GM19467 (cell line): ENCODE data around the gene ZSCAN16.
A peak's percentile ranks its signal among the peaks of the same experiment; 100 is the strongest.

Experiments
- ATAC-seq: cut with Tn5 transposase; IDR thresholded peaks from one replicate; pipeline ENCODE4 v1.9.1; 2021; ENCODE audit warnings: mild to moderate bottlenecking, moderate library complexity; ENCODE audit not compliant: unreplicated experiment

Gene ZSCAN16

GRCh38 chr6:28125401-28125800, 992 bp downstream of the ZSCAN16 start:
- ATAC-seq, result no peak

DNA sequence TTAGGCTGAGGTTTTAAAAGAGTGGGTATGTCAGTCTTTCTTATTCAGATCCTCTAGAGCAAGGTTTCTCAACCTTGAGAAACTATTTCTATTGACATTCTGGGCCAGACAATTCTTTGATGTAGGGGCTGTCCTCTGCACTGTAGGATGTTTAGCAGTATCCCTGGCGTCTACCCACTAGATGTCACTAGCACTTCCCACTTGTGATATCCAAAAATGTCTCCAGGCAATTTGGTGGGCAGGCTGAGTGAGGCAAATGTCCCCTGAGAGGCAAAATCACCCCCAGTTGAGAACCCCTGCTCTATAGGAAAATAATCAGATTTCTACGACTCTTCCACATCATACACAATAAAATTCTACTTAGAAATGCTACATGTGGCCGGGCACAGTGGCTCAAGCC, 9.6 kb downstream of the ZSCAN16 start:
- ATAC-seq, result no peak

DNA sequence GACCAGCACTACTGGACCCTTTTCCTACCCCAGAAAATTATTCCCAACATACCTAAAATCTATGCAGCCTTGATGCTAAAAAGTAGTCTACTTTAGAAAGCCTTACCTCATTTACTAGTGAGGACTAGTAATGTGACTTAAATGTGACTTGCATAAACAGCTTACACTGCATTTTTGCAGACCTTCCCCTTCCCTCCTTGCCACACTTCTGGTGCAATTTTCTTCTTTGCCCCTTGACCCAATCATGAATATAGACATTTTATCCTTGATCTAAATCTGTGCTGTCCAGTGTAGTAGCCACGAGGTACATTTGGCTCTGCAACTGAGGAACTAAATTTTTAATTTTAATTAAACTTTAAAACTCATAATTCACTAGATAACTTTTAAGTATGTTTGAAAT, 10.3 kb downstream of the ZSCAN16 start:
- no peak for ATAC-seq

- no peak for ATAC-seq
Observed at GRCh38 chr6:28135393-28135792, 11.0 kb downstream of the ZSCAN16 start.

GRCh38 chr6:28136585-28137504, 12.4 kb downstream of the ZSCAN16 start:
- peak; percentile 52 for ATAC-seq

GRCh38 chr6:28137505-28137981, 13.1 kb downstream of the ZSCAN16 start:
- no peak for ATAC-seq

GRCh38 chr6:28139860-28140543, 15.6 kb downstream of the ZSCAN16 start:
- no peak for ATAC-seq

- no peak for ATAC-seq
Observed at GRCh38 chr6:28140616-28141015, 16.2 kb downstream of the ZSCAN16 start.

DNA sequence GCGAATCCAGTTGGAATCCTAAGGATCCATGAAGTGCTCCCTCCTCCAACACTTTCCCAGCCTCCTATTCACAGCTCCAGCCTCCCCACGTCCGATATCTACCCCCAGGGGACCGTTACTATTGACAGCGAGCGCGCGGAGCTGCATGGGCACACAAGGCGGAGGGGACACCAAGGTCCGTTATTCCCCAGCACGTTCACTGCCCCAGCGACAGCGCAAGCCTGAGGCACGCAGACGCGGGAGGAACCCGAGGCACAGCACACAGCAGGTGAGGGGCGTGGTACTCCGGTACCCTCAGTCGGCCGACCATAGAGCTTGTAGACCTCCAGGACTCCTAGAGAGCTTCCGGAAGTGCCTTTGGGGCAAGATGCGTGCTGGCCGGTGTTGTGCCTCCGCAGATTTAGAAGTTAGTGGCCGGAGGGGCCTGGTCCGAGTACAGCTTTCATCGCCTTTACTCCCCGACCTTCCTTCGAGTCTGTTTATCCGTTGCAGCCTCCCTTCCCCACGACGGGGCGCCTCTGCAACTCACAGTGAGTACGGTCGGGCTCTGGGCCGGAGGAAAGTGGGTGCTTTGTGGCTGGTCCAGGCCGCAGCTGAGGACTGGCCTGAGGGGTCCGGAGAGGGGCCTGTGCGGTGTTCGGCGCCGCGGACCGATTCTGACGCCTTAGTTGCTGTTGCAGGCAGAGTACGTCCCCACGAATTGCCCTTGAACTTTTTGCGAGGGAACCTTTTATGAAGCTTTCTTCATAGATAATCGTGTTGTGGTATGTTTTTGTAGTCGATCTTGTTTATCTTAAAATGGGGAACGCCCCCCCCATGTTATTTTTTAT, 17.3 kb downstream of the ZSCAN16 start, which contains the start of gene ZKSCAN8:
Gene ZKSCAN8, plus strand, starts transcription at position 384 of the 830 bp plus-strand sequence. CDS start 6,525 bp downstream, outside the sequence.
- peak; percentile 74 for ATAC-seq

DNA sequence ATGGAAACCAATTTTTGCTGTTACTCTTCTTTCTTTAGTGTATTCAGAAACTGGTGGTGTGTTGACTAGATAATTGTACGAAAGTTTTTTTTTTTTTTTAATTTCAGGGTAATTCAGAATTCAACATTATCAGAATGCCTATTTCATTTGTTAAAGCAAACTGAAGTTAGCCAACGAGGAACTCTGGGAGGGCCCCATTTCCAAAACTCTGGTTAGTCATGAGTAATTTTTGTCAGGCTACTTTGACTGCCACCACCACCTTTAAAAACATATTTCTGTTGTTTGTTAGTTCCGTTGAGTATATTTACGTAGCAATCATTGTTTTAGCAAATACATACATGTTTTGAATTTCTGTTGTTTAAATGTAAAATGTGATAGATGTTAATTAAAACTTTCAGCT, 18.0 kb downstream of the ZSCAN16 start:
- ATAC-seq, result no peak

DNA sequence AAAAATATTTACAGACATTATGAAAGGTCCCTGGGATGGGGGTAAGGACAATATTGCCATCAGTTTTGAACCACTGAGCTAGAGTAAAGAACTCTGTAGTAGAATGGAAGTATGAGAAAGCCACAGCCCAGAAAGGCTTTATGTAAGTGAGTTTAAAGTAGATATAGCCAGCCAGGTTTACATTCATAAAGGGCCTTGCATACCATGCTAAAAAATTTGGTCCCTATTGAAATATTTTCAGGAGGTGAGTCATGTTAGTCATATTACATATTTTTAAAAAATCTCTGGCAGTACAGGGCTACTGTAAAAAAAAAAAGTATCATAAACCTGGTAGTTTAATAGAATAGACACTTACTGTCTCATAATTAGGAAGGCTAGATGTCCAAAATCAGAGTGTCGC, 20.8 kb downstream of the ZSCAN16 start:
- ATAC-seq, result no peak

DNA sequence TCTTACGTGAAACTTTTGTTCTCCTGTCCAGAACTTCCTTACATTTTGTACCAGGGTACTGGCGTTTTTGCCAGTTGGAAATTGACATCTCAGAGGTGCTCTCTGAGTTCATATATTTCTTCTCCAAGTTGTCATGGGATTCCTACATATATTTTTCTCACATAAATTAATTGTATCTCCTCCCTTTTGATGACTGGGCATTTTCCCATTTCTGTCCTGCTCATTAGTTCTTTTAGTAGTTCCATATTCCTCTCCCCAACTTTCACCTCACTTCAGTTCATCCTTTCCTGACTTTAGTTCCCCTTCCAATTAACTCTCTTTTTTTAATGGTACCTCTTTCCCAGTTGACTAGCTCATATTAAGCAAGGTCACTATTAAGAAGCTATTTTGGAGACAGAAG, 28.1 kb downstream of the ZSCAN16 start:
- no peak for ATAC-seq

DNA sequence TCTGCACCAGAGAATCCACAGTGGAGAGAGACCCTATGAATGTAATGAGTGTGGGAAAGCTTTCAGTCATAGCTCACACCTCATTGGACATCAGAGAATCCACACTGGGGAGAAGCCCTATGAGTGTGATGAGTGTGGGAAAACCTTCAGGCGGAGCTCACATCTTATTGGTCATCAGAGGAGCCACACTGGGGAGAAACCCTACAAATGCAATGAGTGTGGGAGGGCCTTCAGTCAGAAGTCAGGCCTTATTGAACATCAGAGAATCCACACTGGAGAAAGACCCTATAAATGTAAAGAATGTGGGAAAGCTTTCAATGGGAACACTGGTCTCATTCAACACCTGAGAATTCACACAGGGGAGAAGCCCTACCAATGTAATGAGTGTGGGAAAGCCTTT, 29.1 kb downstream of the ZSCAN16 start:
- no peak for ATAC-seq

DNA sequence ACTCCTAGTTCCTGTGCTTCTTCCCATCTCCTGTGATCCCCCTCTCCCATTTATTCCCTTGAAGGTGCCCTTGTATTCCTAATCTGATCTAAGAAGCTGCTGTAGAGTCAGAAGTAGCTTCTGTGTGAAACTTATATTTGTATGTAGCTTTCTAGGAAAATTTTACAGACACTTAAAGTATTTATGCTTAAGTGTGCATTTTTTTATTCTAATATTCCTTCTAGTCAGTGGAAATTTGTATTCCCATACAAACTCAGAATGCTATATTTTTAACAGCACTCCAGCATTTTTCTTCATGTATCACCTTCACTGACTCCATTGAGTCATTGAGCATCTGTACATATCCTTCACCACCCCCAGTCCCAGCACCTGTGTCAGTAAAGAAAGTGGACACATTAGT, 29.9 kb downstream of the ZSCAN16 start:
- ATAC-seq, result no peak

- no peak for ATAC-seq
Observed at GRCh38 chr6:28158318-28158717, 33.9 kb downstream of the ZSCAN16 start.

GRCh38 chr6:28159029-28159607, 34.7 kb downstream of the ZSCAN16 start:
- no peak for ATAC-seq

DNA sequence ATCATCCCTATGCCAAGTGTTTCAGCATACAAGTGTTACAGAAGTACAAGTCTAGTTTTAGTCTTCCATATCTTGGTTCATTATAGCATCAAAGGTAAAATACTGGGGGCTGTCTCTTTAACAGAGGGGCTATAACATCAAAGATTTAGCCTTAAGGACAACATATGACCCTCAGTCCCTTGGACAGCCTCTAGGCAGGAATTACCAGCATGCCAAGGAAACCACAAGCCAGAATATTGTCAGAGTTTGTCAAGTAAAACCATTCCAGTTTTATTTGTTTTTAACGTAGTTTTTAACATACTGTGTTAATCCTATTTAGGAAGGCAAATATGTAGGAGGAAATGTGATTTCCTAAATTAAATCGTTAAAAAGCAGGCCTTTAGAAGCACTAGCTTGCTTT, 35.8 kb downstream of the ZSCAN16 start:
- no peak for ATAC-seq

DNA sequence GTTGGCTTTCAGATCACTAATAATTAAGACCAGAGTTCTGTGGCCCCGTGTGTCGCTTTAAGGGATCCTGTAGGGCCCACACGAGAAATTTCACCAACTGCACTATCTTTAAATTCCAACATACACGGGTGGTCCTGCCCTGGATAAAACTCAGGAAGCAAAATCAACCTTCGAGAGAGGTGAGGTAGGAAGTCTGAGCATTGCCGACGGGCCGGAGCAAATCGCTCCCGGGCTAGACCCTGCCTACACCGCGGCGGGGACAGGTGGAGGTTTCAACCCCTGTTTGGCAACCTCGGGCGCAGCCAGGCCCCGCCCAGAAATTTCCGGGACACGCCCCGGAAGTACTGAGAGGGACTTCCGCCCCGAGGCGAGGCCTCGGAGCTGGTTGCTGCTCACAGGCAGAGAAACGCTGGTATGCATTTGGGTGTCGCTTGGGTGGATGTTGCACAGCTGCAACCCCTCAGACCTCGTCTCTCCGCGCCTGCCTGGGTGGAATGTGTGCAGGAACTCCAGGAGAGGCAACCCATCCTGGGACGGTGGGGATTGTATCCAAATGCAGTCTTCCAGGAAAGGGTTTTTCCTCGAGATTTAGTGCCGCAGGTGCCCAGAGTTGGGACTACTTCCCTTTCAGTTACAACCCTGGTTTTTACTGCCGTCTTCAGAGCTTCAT, 37.1 kb downstream of the ZSCAN16 start:
- ATAC-seq, result peak; percentile 95

DNA sequence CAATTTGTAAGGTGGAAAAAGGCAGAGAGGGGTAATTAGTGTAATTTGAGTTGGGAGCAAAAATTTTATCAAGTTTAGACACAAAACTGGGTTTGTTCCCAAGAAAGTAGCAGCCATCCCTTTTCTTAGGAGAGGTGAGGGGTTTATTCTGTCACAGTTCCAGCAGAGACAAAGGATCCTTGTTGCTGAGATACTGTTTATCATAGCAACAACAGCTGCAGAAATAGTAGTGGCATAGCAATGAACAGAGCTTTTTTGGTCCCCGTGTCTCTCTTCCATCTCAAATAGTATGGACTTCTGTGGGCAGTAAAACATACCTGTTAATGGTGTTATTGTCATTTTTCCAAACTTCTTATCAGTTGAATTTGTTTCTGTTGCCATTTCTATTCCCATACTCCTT, 41.2 kb downstream of the ZSCAN16 start:
- ATAC-seq, result no peak

GRCh38 chr6:28167068-28167467, 42.7 kb downstream of the ZSCAN16 start:
- ATAC-seq, result no peak
